GM19240 (cell line): ENCODE data around the gene F12.
"Not testable (repeated sequence)": the region's sequence is repeated elsewhere in the genome, so short reads cannot be mapped to it uniquely, and the experiment has no call there.

Experiments
- DNase-seq: peaks from one replicate; pipeline ENCODE4 v3.0.0; 2011; ENCODE audit warnings: low spot score; ENCODE audit not compliant: insufficient read length

F12 gene

DNA sequence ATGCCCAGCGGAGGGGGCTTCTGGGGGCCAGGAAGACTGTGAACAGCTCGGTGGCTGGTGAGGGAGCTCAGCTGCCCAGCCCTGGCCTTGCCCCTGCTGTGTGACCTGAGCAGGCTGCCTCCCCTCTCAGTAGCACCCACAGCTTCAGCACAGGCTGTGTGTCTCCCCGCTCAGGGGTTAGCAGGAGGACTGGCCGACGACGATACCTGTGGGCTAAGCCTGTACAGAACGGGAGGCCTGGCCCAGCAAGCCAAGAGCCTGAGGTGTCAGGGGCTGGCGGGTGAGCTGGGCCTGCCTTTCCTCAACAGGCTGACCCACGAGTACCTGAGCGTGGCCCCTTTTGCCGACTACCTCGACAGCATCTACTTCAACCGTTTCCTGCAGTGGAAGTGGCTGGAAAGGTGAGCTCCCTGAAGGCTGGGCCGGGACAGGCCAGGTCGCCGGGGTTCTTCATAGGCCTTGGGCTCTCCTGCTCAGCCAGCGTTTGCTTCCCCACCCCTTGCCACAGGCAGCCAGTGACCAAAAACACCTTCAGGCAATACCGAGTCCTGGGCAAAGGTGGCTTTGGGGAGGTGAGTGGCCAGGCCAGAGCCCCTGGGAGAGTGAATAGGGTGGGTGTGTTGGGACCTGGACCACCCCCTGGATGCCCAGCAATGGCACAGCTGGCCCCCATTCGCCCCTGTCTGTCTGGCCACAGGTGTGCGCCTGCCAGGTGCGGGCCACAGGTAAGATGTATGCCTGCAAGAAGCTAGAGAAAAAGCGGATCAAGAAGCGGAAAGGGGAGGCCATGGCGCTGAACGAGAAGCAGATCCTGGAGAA, 23.7 kb upstream of the F12 start:
- no peak for DNase-seq

DNA sequence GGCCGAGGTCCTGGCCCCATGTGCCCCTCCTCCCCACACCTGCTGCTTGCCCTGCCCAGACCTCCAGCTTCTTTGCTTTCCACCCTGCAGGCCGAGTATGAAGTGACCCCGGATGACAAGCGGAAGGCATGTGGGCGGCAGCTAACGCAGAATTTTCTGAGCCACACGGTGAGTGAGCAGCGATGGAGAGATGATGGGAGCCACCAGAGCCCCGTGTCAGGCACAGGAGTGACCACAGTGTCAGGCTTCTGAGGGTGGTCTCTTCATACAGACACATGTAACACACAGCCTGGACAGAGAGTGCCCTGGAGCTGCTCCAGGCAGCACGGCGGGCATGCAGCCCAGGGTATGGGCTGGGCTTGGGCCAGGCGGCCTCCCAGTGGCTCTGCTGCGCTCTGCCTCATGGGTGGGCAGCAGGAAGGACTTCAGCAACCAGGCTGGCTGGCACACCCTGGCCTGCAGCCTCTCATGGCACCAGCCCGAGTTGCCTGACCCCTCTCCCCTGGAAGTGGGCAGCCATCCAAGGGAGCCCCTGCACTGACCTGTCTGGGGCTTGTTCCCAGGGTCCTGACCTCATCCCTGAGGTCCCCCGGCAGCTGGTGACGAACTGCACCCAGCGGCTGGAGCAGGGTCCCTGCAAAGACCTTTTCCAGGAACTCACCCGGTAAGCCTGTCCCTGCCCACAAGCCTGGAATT, 22.9 kb upstream of the F12 start:
- no peak for DNase-seq

DNA sequence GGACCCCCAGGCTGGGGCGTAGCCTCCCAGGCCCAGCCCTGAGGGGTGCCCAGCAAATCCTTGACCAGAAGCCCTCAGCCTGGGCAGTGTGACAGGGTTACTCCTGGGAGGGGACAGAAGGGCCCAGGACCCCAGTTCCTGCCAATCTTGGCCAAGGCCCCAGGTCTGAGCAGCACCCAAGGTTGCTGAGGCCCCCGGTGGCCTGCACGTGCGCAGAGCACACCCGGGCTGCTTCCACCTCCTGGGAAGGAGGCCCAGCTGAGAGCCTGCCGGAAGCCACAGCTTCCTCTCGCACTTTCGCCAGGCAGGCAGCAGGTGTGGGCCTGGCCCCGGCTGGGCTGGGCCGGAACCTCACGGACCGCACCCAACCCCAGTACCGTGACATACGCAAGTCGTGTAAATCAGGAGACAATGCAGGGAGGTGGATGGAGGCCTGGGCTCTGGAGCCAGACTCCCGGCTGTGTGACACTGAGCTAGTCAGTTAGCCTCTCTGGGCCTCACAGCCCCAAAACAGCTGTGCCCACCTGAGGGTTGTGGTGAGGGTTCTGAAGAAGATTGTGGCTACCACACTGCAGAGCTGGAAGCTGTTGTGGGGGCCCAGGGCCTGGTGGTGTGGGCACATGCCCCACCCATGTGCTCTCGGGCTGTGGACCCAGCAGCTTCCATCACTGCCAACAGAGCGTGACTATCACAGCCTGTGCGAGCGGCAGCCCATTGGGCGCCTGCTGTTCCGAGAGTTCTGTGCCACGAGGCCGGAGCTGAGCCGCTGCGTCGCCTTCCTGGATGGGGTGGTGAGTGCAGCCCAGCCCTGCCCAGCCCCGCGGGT, 22.2 kb upstream of the F12 start:
- no peak for DNase-seq

DNA sequence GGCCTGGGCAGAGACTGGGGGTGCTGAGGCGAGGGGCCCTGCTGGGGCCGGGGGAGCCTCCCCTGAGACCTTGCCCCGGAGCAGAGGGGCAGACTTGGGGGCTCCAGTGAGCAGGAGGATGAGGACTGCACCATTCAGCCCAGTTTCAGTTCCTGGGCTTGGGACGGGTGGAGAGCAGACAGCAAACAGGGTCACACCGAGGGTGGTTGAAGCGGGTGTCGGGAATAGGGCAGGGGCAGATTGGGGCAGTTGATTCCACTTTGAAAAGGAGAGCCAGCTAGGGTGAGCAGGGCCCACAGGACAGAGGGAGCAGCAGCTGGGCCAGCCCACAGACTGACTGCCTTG, 21.6 kb upstream of the F12 start:
- no peak for DNase-seq

DNA sequence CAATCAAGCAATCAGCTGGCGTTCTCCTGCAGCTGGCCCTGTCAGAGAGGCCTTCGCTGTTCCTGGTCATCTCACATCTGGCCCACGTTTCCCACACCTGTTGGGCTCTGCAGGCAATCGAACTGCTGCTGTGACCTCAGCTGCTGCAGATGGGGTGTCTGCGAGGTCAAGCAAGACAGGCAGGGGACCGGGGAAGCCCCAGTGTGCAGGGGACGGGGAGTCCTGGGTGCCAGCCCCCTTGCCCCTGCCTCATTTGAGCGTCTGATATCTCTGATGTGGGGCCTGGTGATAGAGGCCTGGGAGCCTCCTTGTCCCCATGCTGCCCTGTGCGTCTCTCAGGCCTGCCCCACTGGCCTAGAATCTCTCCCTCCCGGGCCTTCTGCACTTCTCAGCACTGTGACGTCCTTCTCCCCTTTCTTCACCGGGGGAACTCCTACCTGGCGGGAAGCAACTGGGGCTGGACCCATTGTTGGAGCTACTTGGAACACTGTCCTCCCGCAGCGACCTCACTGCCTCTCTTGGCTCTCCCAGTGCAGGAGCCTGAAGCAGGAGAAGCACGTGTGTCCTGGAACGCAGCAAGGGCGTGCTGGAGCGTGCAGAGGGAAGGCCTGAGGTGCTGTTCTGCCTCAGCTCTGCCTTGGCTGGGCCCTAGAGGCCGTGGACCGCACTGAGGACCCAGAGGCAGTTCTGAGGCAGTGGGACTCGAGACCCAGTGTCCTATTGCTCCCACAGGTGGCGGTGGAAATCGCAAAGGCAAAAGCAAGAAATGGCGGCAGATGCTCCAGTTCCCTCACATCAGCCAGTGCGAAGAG, 21.0 kb upstream of the F12 start:
- no peak for DNase-seq

DNA sequence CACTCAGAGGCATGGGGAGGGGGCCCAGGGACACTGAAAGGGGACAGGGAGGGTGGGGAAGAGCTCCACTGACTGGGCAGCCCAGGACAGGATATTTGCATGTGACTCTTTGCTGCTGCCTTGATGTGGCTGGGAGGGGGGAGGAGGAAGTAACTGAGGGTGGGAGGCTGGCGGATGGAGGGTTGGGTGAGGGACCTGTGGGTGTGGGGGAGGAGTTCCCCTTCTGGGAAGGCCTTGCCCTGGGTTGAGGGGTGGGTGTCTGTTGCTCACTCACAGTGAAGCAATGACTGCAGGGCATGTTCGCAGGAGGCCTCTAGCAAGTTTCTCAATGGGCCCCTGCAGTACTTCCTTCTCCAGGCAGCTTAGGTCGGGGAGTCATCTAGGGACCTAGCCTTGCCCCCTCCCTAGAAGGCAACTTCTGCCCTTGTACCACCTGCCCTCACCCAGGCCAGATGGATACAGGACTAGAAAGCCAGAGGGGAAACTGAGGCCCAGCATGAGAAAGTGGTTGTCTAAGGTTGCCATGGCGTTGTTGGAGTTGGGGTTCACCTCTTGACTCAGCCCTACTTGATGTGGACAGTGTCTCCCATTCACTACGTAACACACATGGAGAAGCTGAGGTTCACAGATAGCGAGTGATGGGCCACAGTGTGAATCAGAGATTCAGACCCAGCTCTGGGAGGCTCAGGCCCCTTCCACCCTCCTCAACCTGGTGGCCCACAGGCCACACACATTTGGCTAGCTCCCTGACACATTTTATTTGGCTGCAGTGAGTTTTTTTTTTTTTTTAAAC, 20.1 kb upstream of the F12 start:
- peak; percentile 66 for DNase-seq

DNA sequence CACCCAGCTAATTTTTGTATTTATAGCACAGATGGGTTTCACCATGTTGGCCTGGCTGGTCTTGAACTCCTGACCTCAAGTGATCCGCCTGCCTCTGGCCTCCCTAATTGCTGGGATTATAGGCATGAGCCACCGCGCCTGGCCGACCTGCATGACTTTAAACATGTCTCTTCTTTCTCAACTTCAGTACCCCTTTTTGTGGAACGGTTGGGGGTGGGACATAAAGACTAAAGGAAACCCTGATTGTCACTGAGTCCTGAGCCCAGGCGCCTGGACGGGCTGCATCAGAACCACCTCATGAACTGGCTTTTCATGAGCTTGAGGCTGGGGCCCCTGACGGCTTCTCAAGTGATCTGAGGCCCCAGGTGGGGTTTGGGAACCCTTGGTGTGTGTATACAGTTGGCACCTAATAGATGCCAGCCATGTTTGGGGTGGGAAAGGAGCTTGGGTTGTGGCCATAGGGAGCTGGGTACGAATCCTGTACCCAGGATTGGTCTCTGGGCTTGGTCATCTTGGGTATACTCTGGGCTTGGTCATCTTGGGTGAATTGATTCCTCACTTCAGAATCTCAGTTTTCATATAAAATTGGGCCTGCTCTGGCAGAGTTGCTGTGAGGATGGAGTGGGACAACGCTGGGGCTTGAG, 19.3 kb upstream of the F12 start:
- DNase-seq, result no peak

DNA sequence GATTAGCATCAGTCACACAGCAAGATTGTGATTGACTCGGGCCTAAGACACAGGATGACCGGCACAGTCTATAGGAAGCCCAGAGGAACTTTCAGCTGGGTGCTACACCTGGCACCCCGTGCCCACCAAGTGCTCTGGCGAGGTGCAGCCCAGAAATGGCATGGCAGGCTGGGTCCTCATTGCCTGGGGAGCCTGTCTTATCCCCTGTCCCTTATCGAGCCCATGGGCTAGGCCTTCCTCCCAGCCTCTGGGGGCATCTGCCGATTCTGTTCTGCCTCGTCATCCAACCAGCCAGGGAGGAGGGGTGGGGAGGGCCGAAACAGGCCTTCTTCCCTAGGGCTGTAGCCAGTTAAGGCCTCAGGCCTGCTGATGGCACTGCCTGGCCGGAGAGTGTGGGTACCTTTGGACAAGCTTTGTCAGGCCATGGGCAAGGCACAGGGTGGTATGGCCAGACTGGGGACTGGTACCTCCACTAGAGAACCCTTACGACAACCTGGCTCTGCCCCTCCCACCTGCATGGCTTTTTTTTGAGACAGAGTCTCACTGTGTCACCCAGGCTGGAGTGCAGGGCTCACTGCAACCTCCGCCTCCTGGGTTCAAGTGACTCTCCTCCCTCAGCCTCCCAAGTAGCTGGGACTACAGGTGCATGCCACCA, 18.7 kb upstream of the F12 start:
- DNase-seq, result no peak

DNA sequence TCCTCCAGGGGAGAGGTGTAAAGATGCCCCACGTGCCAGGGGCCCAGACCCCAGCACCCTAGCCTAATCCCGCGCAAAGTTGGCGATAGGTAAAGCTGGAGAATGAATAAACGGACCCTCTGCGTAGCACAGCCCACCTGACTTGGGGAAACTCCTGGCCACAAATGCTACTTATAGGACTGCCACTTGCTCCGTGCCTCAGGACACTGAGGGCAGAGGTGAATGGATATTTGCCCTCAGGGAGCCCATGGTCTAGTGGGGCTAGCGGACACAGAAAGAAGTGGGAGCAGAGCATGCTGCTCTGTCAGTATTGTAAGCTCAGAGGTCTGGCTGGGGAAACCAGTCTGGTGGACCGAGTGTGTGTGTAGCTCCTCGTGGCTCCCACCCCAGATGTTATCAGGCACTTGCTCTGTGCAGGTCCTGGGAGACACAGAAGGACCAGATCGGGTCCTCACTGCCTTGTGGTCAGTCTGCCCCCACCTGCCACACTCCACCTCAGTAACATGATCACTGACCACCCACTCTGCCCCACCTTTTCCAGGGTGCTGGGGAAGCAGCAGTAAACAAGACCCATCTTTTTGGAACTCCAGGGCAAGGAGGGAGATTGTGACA, 18.0 kb upstream of the F12 start:
- no peak for DNase-seq

DNA sequence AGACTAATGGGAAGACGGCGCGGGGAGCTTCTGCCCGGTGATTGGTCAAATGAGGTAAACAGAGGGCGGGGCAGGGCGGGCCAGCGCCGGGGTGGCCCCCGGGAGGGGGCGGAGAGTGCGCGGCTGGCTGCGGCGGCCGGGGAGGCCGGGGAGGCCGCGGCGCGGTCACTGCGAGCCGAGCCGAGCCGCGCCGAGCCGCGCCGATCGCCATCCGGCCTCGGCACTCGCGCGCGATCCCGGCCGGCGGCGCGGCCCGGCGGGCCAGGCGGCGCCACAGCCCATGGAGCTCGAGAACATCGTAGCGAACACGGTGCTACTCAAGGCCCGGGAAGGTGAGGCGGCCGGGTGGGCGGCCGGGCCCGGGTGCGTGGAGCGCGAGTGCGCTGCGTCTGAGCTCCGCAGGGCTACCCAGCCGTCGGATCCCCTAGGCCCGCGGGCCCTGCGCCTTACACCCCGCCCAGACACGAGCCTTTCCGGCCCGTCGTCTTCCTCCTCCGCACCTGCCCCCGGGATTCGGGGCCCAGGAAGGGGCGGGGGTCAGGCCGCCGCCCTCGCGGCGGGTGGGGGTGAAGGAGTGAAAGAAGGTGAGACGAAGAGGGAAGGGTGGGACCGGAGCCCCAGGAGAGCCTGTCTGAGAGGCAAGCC, 17.3 kb upstream of the F12 start, which contains the start of gene GRK6:
TSS of gene GRK6 (plus strand) at position 111 of the 645 bp plus-strand sequence. CDS start at position 281, 170 bp downstream.
- peak; percentile 85 for DNase-seq

DNA sequence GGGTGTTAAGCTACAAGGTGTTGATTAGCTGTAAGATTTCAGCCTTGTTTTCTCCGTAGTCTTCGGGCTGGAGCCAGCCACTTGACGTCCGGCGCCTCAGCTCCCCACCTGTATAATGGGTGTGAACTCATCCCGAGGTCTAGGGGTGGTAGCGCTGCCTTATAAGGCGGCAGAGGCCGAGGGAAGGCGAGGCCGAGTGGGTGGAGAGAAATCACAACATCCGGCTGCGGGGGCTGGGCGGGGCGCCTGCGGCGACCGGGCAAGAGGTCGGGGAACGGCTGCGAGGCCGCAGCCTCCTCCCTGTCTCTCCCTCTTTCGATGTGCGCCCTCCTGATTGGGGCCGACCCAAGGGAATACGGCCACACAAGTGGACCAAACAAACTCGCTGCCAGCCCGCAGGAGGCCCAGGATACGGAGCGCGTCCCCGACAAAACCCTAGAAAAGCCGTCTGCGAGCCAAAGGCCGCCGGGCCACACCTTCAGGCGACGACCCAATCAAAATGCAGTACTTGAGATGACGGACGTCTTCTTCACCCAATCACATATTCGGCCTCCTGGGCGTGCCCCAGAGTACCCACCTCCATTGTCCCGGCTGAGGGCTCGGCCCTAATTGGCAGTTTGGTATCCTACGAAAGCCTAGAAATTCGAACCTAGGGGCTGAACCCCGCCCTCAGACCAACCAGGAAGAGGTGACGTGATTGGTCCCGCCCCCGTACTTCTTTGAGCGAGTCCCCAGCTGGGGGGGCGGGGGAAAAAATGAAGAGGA, 16.6 kb upstream of the F12 start:
- DNase-seq, result peak; percentile 93

DNA sequence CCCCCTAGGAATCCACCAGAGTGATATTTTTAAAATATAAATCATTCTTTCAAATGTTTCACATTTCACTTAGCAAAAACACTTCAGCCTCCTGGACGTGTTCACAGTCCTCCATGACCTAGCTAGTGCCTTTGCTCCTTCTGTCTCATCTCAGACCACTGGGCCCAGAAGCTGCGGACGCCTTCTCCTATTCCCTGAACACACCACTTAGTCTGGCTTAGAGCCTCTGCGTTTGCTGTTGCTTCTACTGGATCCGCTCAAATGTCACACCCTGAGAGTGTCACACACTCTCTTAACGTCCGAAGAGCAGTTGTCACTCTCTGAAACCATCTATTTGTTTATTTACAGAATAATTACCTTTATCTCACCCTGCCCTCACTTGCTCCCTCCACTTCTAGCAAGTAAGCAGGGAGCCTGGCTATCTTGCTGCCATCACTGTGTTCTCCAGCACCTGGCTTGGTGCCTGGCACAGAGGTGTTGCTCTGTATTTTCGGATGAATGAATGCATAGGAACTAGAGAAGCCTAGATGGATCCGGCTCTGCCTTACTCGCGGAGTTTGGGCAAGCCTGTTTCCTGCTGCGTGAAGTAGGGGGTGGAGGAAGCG, 15.9 kb upstream of the F12 start:
- no peak for DNase-seq

DNA sequence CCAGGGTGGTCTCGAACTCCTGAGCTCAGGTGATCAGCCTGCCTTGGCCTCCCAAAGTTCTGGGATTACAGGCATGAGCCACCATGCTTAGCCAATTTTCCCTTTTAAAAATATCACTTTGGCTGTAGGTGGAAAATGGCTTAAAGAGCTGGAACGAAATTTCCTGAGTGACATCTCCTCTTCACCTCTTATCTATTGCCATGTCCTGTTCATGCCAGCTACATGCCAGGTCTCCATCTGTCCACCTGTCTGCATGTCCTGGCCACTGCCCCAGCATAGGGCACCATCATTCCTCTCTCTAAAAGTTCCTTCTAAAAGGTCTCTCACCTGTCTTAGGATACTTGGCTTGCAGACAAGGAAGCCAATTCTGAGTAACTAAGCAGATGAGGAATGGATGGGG, 14.3 kb upstream of the F12 start:
- DNase-seq, result no peak

DNA sequence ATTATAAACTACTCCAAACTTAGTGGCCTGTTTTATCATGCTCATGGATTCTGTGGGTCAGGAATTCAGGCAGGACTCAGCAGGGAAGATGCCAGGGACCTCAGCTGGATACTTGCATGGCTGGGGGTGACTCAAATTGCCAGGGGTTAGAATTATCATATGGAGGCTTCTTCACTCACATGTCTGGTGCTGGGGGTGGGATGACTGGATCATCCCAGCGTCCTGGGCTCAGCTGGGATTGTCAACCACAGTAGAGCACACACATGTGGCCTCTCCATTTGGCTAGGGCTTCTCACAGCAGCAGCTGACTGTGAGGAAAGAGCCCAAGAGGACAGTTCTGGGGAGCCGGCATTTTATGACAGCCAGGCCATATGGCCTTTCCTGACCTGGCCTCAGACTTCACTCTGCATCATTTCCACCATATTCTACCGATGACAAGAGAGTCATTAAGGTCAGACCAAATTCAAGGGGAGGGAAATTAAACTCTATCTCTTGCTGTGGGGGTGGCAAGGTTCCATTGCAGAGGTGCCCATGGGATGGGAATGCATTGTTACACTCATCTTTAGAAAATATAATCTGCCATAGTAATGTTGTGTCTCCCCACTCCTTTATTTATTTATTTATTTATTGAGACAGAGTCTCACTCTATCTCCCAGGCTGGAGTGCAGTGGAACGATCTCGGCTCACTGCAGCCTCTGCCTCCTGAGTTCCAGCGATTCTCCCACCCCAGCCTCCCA, 11.9 kb upstream of the F12 start:
- DNase-seq, result no peak

DNA sequence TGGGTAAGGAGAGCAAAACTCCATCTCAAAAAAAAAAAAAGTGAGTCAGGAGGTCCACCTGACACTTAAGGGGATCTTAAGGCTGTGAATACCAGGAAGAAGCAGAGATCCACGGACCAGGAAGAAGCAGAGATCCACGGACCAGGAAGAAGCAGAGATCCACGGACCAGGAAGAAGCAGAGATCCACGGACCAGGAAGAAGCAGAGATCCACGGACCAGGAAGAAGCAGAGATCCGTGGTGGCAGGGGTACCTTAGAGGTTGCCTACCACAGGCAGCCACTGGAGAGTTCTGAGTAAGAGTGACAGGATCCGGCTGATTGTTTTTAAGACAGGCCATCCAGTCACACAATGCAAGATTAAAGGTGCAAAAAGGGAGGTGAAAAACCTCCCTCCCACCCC, 11.1 kb upstream of the F12 start:
- not testable (repeated sequence) for DNase-seq

DNA sequence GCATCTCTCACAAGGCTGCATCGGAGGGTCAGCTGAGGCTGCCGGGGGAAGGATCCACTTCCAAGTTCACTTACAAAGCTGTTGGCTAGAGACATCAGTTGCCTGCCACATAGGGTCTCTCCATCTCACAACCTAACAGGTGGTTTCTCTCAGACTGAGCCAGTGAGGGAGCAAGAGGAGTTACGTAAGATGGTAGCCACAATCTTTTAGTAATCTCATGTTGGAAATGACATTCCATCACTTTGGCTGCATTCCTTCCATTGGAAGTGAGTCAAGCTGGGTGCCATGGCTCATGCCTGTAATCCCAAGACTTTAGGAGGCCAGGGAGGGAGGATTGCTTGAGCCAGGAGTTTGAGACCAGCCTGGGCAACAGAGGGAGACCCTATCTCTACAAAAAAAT, 9.7 kb upstream of the F12 start:
- DNase-seq, result no peak

DNA sequence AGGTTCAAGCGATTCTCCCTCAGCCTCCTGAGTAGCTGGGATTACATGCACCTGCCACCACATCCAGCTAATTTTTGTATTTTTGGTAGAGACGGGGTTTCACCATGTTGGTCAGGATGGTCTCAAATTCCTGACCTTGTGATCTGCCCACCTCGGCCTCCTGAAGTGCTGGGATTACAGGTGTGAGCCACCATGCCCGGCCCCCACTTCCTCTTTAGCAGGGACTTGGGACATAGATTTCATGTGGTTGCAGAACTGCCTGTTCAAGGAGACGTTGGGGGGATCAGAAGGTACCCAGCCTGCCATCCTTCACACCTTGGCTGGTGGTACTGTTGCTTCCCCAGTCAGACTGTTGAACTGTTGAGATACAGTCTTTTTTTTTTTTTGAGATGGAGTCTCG, 7.7 kb upstream of the F12 start:
- not testable (repeated sequence) for DNase-seq
